NCI-H2081 (cell line): Measurements from ENCODE around the gene ZNF415.
"Not testable (repeated sequence)": the region's sequence is repeated elsewhere in the genome, so short reads cannot be mapped to it uniquely, and the experiment has no call there.

Experiments
- DNase-seq, 2 experiments: peaks; one replicate each; lab custom pipeline; 2025; lab: John Stamatoyannopoulos, UW

Gene ZNF415

GRCh38 chr19:53132141-53132991, at the start of gene ZNF415:
ZNF415 (minus strand) TSS chr19:53132910; CDS start chr19:53122676, 10,234 bp downstream.
- peak; percentile 40 to 41 for DNase-seq

GRCh38 chr19:53182202-53182601, 49.5 kb upstream of the ZNF415 start:
- no peak for DNase-seq

GRCh38 chr19:53177986-53178385, 45.3 kb upstream of the ZNF415 start:
- DNase-seq, result no peak

GRCh38 chr19:53172889-53173288, 40.2 kb upstream of the ZNF415 start:
- DNase-seq, result no peak

GRCh38 chr19:53165691-53166091, 33.0 kb upstream of the ZNF415 start:
- DNase-seq, result no peak

- DNase-seq, result no peak
Observed at GRCh38 chr19:53161123-53161522, 28.4 kb upstream of the ZNF415 start.

- DNase-seq, result no peak
Observed at GRCh38 chr19:53160350-53160749, 27.6 kb upstream of the ZNF415 start.

GRCh38 chr19:53158119-53158656, 25.5 kb upstream of the ZNF415 start:
- peak in 1 of 2 experiments; percentile 16 for DNase-seq

GRCh38 chr19:53157626-53158025, 24.9 kb upstream of the ZNF415 start:
- DNase-seq, result no peak

- no peak for DNase-seq
Observed at GRCh38 chr19:53156850-53157249, 24.1 kb upstream of the ZNF415 start.

GRCh38 chr19:53147645-53148044, 14.9 kb upstream of the ZNF415 start:
- no peak for DNase-seq

GRCh38 chr19:53140351-53140750, 7.6 kb upstream of the ZNF415 start:
- no peak for DNase-seq

- no peak for DNase-seq
Observed at GRCh38 chr19:53136432-53136831, 3.7 kb upstream of the ZNF415 start.

- no peak for DNase-seq
Observed at GRCh38 chr19:53131727-53132126, 983 bp downstream of the ZNF415 start.

- no peak for DNase-seq
Observed at GRCh38 chr19:53131085-53131590, 1.6 kb downstream of the ZNF415 start.

- DNase-seq, result no peak
Observed at GRCh38 chr19:53130506-53130905, 2.2 kb downstream of the ZNF415 start.

GRCh38 chr19:53126733-53127526, 5.8 kb downstream of the ZNF415 start:
- DNase-seq, result not testable (repeated sequence)

GRCh38 chr19:53123400-53123799, 9.3 kb downstream of the ZNF415 start:
- no peak for DNase-seq

- no peak for DNase-seq
Observed at GRCh38 chr19:53112286-53112685, 20.4 kb downstream of the ZNF415 start.

- DNase-seq, result no peak
Observed at GRCh38 chr19:53109527-53109926, 23.2 kb downstream of the ZNF415 start.

- peak; percentile 92 to 96 for DNase-seq
Observed at GRCh38 chr19:53103234-53104203, 29.2 kb downstream of the ZNF415 start, which contains the start of gene ZNF160. ZNF160 (minus strand) TSS chr19:53103422; CDS start chr19:53086276, 17,146 bp downstream.
